Measurements from ENCODE around the gene YRDC.

Gene YRDC

DNA sequence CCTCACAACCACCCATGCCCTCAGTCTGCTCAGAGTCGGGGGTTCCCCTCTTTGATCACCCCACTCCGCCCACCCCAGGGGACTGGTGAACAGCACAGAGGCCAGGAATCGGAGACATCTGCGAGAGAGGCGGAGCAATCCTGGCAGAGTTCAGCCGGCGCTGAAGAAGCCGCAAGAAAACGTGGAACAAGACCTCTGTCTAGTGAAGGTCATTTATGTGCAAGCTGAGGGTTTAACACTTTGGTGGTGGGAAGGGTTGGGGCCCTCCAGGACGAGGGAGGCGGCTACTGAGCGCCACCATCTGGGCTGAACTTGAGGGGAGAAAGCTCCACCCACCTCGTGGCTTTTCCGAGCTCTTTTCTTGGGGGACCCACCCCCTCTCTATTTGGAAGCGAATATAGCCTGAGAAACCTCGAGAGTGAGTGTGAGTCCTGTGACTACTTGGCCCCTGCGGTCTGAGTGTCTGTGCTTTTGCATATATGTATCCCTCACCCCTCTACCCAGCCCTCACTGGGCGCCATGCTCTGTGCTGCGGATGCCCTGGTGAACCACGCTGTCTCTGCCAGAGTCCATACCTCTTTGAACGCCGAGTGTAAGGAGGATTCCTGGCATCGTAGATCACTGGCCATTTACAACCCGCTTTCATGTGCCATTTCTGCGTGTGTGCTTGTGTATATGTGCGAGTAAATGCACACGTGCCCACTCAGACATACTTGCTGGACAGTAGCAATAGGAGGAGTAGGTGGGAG lies 41.9 kb downstream of the YRDC start:
- DNase-seq, result peak; percentile 6

DNA sequence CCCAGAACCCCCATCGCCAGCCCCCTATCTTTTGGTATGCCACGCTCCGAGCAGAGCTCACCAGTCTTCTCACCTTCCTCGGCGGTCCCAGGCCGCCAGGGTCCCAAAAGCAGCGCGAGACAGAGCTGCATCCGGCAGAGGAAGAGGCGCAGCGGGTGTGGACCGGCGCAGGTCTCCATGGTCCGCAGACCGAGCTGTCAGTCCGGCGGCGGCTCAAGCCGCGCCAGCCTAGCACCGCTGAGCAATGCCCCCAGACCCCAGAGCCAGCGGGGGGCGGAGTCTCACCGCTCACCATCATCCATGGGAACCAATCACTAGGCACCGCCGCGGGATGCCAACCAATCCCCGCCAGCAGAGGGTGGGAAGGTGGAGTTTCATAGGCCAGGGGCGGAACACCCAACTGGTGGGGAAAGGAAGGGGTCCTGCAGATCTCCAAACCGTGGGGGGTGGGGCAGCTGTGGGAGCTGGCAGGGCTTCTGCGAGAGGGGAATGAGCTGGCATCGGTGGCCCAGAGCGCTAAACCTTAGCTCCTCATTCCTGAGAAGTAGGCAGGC lies 43.0 kb downstream of the YRDC start, which contains the start of gene EPHA10:
Gene EPHA10 (minus strand): TSS at position 233 of the 554 bp plus-strand sequence. CDS start 54 bp downstream, at position 179.
- DNase-seq, result no peak

DNA sequence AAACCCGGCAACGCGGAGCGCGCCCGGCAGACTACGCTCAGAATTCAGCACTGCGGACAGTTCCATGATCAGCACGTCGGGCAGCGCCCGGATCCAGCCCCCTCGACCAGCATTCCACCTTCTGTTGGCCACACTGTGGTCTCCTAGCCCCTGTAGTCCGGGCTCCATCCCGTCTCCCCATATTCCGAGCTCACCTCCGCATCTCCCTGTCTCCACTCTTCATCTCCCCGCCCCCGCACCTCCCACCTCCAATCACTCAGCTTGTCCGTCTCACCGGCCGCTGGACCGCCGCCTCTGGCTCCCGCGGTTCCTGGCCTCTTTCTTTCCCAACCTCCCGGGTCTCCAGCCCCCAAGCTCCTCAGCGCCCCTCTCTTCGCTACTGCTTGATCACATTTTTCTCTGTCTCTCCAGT lies 43.6 kb downstream of the YRDC start:
- peak; percentile 62 for DNase-seq

DNA sequence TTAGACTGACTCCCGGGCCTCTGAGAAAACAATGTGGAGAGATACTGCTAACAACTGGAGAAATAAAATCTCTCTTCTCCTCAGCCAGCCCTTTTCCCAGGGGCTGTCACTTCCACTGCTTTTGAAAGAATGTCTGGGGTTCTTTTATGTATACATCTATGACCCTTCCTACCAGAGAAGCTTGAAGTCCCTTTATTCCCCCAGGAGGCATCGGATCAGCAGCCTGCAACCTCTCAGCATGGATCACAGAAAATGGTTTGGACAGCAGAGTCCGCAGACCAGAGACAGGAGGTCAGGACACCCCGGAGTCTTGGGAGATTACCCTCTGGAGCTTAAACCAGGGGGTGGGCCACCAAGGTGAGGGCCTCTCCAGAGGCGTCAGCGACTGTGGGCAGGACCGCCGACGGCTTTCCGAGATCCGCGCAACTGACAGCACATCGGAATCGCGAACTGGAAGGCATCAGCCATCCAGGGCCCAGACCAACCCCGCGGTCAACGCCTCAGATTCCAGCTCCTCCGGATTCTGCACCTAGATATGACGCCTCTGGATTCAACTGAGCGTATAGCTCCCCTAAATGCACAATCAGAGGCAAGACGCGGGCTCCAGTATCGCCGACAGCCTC lies 44.1 kb downstream of the YRDC start:
- no peak for DNase-seq

DNA sequence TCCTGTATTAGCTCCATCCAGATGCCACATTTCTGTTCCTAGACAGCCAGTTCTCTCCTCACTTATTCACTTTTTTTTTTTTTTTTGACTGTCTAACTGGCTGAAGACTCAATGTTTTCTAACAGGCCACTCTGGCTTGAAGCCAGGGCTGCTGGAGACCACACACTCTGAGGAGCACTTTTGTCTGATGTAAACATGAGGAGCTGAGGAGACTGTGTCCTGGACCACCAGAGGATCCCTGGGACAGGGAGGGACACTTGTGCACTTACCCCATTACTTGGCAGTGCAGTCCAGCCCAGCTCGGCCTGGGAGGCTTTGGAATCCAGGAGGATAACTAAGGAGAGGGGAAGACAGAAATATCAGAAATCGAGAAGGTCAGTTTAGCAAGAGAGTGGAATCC lies 45.5 kb downstream of the YRDC start:
- no peak for DNase-seq

DNA sequence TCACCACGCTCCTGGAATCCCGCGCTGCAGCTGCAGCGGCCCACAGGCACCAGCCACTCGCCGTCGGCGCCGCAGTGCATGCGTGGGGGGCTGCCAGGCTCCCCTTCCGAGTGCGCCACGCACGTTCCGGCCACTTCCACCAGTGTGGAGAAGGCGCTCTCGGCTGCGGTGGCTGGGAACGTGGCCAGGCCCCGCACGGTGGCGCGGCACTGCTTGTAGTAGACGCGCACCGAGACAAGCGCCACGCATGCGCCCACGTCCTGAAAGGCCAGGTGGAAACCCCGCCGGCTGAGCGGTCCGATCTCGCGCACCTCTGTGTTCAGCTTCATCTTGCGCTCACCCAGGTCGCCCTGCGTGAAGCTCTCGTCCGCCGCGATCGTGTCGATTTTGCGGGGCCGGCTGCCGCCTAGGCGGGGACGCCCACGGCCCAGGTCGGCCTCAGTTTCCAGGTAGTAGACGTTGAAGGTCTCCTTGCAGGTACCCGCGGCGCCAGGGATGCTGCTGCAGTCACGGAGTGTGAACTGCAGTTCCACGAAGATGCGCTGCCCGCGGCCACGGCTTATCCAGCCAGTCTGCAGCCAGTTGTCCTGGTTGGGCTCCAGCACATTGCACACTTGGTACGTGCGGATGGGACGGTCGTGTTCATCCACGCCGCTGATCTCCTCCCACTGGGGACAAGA lies 46.5 kb downstream of the YRDC start:
- no peak for DNase-seq

DNA sequence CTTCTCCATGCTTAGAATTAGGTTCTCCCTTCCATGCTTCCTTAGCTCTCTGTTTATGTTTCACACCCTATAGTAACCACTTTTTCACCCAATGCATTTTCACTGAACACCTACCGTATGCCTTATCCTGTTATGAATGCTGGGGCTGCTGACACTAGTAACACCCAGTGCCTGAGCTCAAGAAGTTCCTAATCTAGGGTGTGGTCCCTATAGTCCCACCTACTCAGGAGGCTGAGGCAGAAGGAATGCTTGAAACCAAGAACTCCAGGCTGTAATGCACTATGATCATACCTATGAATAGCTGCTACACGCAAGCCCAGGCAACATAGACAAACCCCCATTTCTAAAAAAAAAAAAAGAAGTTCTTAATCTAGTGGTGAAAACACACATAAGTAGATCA lies 48.6 kb downstream of the YRDC start:
- no peak for DNase-seq

DNA sequence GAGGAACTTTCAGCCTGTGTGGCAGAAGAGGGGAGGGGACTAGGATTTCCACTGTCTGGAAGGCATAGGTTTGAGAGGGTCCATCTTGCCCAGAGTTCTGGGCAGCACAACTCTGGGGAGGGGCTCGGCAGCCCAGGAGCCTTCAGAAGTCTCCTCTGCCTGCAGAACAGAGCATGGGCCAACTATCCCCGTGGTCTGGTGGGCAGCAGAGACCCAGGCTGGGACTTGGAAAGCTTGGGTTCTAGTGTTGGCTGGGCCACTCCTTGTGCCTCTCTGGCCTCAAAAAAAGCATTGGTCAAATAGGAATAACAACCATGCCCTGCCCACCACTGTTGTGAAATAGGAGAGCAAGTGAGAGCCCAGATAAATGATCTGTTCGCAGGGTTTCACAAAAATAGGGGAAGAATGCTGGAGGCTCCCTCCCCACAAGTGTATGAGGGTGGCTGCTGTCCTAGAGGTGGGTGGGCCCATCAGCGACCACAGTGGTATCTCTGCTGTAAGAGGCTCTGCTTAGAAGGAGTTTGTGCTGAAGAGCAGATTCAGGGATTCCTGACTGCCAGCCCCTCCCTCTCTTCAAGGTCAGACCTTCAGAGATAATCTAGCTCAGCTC lies 52.0 kb downstream of the YRDC start:
- peak; percentile 78 for DNase-seq

DNA sequence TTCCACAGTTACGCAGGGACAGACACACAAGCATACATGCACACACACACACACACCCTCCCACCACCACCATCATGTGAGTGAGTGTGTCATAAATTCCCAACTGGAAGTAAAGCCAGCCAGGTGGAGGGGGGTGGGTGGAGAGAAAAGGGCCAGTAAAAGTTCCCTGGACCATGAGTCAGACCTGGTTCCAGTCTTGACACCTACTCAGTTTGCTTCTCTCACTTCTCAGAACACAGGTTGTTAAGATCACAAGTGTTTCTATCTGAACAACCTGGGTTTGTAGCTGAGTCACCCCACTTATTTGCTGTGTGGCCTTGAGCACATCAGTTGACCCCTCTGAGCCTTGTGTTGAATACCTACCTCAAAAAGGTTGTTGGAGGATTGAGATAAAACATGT lies 52.7 kb downstream of the YRDC start:
- DNase-seq, result no peak

DNA sequence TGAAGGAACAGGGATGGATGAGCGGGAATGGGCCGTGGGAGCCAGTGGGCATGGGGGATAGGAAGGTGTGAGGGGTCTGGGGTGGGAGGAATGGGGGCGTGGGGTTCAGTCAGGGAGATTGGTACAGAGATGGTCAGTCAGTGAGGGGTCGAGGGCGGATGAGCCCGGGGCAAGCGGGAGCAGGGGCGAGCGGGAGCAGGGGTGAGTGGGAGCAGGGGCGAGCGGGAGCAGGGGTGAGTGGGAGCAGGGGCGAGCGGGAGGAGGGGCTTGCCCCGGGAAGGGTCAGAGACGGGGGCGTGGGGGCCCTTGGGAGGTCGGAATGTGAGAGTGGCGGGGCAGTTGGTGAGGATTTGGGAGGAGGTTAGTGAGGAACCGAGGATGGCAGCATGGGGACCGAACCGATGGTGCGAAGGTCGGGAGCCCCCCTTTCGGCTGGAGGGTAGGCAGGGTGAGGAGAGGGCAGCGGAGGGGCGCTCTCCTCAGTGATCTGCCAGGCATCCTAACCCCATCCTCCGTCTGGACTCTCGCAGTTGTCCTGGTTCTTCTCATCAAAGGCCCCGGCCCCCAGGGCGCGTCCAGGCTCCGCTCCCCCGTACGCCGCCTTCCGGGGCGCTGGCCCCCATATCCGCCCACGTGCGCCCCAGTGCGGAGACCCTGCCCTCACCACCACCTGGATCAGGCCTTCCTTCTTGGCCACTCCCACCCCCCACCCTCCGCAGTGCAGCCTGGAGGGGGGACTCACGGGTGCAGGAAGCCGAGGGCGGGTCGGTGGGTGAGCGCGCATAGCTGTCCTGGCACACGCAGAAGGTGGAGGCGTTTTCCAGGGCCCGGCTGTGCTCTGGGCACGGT lies 54.3 kb downstream of the YRDC start:
- no peak for DNase-seq

All from OCI-M1 (cell line).